Astrocyte of the spinal cord (primary cell): ENCODE measurements around the gene TNFRSF1A.
A peak's percentile ranks its signal among the peaks of the same experiment; 100 is the strongest.

Source experiments
- DNase-seq: peaks from one replicate; pipeline ENCODE4 v3.0.0; 2011; ENCODE audit warnings: low read depth, low spot score
- H3K4me3 ChIP-seq: 2 replicates; pipeline ENCODE4 v1.5.1; 2011; ENCODE audit warnings: low read depth, mild to moderate bottlenecking, low read length, moderate library complexity
- in situ Hi-C: cut with HindIII; loops from 2 replicates; pipeline ENCODE4 v1.10.0; 2017; ENCODE audit warnings: low sequenced_read_pairs
- TF ChIP-seq, protein P1 (sequence below): IDR thresholded peaks from 2 replicates; pipeline ENCODE4 v1.5.1; 2012; ENCODE audit warnings: low read depth, mild to moderate bottlenecking, low read length, inconsistent platforms

The TNFRSF1A gene

DNA sequence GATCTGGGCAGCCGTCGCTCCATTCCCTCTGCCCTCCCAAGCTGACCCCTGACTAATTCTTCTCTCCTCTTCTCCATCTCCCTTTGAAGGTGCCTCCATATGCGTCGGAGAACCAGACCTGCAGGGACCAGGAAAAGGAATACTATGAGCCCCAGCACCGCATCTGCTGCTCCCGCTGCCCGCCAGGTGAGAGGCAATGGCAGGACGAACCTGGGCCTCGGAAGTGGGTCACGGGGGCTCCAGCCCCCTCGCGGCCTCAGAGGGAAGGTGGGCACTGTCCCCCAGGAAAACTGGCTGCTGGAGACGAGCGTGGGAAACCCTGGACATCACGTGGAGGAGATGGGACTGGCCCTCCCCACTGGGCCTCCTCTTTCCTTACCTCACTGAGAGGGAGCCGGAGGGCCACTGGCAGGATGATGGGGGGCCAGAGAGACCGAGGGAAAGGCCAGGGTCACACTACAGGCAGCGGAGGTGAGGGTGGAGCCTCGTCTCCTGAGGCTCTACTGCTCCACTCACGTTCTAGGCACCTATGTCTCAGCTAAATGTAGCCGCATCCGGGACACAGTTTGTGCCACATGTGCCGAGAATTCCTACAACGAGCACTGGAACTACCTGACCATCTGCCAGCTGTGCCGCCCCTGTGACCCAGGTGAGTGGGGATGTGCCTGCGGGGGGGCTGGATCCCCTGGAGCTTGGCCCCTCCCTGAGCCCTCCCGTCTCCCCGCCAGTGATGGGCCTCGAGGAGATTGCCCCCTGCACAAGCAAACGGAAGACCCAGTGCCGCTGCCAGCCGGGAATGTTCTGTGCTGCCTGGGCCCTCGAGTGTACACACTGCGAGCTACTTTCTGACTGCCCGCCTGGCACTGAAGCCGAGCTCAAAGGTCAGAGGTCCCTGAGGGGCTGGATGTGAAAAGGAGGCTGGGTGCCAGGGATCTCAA lies 42.9 kb upstream of the TNFRSF1A start:
- TF ChIP-seq, protein P1, sequence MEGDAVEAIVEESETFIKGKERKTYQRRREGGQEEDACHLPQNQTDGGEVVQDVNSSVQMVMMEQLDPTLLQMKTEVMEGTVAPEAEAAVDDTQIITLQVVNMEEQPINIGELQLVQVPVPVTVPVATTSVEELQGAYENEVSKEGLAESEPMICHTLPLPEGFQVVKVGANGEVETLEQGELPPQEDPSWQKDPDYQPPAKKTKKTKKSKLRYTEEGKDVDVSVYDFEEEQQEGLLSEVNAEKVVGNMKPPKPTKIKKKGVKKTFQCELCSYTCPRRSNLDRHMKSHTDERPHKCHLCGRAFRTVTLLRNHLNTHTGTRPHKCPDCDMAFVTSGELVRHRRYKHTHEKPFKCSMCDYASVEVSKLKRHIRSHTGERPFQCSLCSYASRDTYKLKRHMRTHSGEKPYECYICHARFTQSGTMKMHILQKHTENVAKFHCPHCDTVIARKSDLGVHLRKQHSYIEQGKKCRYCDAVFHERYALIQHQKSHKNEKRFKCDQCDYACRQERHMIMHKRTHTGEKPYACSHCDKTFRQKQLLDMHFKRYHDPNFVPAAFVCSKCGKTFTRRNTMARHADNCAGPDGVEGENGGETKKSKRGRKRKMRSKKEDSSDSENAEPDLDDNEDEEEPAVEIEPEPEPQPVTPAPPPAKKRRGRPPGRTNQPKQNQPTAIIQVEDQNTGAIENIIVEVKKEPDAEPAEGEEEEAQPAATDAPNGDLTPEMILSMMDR: no peak
- in situ Hi-C loops: no loop called here
- peak overlapping the region; percentile 48 for H3K4me3 ChIP-seq
- DNase-seq: no peak

DNA sequence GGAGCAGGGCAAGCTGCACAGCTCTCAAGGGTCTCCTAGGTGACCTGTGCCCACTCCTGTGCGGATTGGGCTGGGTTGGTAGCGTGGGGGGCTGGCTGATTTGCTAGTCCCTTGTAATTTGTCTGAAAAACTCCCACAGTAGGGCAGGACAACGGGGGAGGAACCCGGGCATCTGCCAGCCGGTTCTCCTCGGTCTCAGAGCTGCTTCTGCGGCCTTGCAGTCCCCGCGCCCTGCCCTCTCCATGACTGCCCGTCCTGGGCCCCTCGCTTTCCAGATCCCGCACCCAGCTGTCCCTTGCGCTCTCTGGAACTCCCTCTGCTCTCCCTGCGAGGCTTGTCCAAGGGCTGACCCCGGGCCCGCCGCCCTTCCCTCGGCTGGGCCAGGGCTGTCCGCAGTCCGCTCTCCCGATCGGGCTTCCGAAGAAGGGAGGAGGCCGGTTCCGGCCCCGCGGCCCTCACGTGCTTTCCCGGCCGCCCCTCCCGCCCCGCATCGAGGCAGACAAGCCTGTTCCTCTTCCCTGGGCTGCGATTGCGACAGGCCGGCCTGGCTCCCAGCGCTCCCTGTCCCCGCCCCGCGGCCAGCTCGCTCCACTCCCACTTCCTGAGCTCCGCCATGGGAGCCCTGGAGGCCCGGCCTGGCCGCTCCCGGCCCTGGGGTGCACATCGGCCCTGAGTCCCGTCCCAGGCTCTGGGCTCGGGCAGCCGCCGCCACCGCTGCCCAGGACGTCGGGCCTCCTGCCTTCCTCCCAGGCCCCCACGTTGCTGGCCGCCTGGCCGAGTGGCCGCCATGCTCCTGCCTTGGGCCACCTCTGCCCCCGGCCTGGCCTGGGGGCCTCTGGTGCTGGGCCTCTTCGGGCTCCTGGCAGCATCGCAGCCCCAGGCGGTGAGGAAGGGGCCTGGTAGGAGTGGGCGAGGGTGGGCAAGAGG lies 42.0 kb upstream of the TNFRSF1A start, which contains the start of gene LTBR:
Gene LTBR, plus strand, starts transcription at position 591 of the 927 bp plus-strand sequence. Its CDS starts 197 bp downstream, at position 788.
- DNase-seq: peak; percentile 85
- peak within 1 kb of the TSS; percentile 48 for H3K4me3 ChIP-seq
- in situ Hi-C loops: no loop called here

DNA sequence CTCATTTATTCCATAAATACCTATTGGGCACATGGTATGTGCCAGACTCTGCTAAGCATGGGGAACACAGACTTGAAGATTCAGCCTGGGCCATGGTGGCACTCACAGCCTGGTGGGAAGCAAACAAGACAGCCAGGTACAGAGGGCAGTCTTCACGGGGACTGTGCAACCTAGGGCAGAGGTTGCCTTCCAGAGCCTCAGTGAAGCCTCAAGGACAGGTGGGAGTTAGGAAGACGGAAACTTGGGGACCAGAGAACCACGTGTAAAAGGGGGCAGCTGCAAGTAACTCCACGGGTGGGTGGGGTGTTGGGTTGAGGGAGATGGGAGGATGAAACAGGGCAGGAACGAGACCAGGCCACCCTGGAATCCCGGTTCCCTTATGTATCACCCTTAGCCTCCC lies 41.1 kb upstream of the TNFRSF1A start:
- TF ChIP-seq, protein P1: no peak
- no peak for DNase-seq

More for the DNA sequence above, 42.0 kb upstream of the TNFRSF1A start, which contains the start of gene LTBR:
- TF ChIP-seq, protein P1: no peak

DNA sequence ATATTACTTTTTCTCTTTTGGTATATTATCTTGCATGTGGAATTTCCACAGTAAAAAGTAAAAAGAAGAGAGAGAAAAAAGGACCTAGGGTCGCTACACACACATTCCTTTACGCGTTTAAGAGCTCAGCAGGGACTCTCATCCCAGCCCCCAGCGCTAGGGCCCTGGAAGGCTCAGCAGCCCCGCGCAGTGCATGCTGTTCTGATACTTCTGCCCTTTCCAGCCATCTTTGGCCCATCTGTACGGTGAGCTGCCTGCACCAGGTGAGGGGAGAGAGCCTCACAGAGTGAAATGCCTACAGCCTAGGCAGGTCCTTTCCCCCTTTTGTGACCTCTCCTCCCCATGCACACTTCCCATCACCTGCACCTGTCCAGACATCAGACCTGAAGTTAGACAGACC lies 40.5 kb upstream of the TNFRSF1A start:
- TF ChIP-seq, protein P1: no peak
- H3K4me3 ChIP-seq: no peak overlapping the region
- DNase-seq: no peak
- in situ Hi-C loops: no loop called here

More for the DNA sequence above, 41.1 kb upstream of the TNFRSF1A start:
- no peak overlapping the region for H3K4me3 ChIP-seq
- in situ Hi-C loops: no loop called here

DNA sequence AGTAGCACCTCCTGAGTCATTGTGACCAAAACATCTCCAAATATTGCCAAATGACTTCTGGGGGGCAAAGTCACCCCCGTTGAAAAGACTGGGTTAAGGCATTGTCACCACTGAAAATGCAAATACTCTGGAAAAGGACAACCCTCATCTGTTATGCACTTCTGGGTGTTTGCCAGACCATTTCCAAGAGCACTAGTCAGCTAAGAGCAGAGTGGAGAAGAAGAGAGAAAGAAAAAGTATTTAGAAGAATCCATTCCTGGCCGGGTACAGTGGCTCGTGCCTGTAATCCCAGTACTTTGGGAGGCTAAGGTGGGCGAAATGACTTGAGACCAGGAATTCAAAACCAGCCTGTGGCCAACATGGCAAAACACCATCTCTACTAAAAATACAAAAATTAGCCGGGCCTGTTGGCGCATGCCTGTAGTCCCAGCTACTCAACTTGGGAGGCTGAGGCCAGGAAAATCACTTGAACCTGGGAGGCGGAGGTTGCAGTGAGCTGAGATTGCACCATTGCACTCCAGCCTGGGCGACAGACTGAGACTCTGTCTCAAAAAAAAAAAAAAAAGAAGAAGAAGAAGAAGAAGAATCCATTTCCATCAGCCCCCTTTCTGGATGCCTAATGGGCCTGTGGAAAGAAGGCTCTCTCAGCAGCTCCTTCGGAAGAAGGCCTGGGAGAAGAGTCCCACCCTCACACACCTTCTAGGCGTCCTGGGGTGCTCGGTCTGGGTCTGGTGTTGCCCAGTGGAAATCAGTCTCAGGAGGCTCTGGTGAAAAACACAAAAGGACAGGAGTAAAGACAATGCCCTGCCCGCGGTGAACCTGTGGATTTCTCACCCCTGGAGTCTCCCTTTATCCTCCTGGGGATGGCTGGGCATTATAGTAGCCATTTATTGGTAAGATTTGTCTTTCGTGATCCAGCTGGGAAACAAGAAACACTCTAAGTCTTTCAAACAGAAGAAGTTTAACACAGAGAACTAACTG lies 38.6 kb upstream of the TNFRSF1A start:
- no peak for DNase-seq

More for the DNA sequence above, 38.6 kb upstream of the TNFRSF1A start:
- in situ Hi-C loops: no loop called here
- TF ChIP-seq, protein P1: no peak
- H3K4me3 ChIP-seq: no peak overlapping the region
